ENCODE results near the gene ADPGK.
"Not testable (repeated sequence)": the region's sequence is repeated elsewhere in the genome, so short reads cannot be mapped to it uniquely, and the experiment has no call there.

The ADPGK gene

DNA sequence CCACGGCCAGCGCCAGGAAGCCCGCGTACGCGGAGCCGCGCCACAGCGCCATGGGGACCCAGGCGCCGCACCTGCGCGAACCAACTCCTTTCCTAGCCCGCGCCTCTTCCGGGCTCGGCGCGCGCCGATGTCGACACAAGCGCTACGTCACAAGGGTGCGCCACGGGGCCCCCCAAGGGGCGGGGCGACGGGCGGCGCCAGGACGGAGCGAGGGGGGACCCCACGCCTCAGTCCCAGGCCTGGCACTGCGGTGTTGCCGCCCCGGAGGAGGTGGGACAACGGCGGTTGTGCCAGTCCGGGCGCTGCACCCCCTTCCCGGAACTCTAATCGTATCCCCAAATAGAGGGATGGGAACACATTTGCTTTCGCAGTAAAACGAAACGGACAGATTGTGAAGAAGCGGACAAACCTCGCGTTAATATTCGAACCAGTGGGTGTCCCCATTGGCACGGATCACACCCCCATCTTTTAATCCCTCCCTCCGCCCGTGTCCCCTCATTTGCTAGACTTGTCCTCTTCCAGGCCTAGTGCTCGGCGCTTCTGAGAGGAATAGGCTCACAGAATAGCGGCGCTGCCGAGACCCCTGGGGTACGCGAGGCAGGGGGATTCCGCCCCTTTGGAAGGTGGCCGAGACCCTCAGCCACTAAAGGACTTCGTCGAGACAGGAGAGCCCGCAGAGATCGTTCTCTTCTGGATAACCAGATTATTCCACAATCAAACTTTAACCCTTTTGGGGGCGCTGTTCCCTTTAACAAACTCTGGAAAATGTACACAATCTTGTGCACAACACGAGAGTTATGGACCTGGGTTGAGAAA lies at the start of gene ADPGK:
Gene ADPGK, minus strand, starts transcription at position 119 of the 816 bp plus-strand sequence. Its CDS starts 67 bp downstream, at position 52.
- DNase-seq, result peak; percentile 93

DNA sequence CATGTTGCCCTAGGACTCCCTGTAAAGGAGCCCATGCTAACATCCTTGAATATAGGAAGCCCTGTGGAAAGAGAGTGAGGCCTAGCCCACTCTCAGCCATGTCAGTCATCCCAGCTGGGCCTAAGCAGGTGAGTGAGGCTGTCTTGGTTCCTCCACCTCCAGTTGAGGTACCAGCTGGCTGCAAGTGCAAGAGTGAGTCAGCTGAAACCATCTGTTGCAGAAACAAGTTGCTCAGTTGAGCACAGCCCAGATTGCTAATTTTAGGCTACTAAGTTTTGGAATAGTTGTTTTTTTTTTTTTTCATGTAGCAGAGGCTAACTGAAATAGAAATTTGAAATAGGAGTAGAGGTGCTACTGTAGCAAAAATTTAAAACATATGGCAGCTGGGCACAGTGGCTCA lies 43.7 kb upstream of the ADPGK start:
- DNase-seq, result no peak

DNA sequence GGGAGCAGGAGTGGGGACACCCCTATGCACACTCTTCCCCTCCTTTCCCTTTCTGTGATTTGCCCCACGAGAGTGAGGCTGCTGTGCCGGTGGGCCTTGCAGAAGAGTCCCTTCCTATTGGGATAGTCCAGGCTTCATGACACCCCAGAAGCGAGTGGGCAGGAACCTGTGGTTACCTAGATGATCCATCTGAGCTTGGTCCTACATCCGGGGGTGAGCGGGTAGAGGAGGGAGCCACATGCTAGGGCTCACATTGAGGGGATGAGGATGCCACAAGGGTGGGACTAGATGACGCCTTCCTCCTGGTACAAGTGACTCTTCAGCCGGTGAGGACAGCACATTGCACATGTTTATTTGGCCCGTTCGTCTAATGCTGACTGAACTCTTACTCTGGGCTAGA lies 43.1 kb upstream of the ADPGK start:
- no peak for DNase-seq

DNA sequence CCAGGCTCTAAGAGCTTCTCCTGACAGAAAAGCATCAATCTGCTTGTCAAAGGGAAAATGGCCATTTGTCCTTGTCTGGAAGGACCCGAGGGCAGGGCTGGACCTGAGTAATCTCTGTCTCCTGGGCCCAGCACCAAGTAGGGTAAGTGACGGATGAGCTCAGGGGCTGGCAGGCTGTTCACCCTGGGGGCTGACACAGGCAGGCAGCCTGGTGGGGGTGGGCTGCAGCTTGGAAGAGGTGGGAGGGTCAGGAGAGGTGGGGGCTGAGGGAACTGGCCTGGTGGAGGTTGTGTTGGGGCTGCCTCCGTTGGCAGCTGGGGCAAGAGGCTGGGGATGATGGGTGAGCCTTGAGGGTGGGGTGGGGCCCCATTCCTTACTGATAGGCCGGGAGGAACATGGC lies 42.3 kb upstream of the ADPGK start:
- no peak for DNase-seq

DNA sequence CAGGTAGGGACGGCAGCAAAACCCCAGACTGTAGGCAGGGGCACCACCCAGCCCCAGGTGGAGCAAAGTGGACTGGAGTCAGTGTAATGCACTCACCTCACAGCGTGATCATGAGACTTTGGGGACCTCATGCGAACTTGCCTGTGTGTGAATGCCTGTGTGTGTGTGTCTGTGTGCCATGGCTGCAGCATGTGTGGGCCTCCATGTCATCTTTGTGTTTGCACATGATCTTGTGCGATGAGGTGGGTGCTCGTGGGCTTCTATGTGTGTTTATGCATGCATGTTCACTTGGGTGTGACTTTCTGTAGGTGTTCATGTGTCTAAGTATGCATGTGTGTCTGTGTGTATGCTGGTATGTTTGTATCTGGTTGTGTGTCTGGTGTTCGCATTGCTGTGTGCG lies 41.2 kb upstream of the ADPGK start:
- no peak for DNase-seq

DNA sequence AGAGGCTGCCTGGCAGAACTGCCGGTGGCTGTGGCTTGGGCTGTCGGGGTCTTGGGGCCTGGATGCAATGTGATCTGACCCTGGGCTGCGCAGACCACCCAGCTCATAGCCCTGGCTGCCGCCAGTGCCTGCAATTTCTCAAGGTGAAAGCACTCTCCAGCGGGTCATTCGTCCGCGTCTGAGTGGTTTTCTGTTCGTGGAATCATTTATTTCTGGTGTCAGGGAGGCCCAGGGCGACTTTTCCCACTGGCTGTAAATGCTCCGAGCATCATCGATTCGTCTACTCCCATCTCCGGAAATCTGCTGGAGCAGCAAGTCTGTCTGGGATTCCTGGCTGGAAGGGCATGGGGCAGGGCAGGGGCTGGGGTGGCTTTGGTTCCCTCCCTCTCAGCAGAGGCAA lies 40.6 kb upstream of the ADPGK start:
- DNase-seq, result no peak

DNA sequence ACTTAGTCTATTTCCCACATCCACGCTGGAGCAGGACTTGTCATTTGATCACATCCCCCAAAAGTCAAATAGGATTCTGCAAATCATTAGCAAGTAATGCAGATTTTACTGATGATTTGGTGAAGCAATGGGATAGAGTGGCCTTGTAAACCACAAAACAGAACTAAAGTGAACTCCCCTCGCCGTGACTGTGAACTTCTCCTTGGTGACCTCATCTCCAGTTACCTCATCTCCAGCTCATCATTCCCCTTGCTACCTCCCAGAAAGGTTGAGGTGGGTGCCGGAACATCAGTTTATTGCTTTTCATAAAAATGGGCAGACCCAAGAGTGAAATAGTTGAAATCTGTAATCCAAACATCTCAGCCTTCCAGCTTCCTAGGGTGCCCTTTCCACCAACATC lies 36.7 kb upstream of the ADPGK start:
- no peak for DNase-seq

DNA sequence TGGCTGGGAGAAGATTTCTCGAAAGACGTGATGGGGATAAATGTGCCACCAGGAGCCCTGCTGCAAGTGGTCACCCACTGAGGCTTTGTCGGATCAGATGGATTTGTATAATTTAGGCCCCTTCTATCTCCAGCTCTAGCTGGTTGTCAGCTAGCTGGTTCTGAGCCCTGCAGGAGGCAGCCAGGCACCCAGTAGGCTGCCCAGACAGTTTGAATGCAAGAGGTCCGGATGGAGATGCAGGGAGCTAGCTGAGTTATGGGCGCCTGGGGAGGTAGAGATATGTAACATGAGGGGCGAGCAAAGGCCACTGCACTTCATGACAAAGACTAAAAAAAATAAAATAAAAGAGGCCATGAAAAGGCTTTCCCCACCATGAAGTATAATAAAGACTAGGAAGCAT lies 35.1 kb upstream of the ADPGK start:
- no peak for DNase-seq

DNA sequence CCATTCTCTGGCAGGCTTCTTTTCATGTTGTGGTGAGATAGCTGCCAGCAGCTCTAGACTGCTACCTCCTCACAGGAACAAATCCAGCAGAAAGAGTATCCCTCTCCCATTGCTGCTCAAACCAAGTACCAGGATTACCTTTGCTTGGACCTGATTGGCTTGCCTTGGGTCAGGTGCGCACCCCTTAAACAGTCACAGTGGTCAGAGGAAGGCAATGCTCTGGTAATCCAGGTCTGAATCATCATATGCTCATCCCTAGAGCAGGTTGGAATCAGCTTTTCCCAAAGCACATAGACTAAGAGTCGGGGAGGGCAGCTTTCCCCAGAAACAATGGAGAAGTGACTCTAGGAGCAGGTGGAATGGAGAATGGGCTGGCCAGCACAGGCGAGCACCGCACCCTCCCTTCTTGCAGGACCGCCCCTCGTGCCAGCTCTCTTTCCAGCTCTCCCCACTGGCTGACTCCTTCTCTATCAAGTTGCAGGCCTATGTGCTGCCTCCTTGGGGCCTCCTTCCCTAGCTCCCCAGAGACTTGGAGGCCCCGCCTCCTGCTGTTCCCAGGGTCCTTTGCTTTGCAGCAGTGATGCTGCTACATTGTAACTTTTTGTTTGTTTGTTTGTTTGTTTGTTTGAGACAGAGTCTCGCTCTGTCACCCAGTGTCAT lies 29.9 kb upstream of the ADPGK start:
- no peak for DNase-seq

DNA sequence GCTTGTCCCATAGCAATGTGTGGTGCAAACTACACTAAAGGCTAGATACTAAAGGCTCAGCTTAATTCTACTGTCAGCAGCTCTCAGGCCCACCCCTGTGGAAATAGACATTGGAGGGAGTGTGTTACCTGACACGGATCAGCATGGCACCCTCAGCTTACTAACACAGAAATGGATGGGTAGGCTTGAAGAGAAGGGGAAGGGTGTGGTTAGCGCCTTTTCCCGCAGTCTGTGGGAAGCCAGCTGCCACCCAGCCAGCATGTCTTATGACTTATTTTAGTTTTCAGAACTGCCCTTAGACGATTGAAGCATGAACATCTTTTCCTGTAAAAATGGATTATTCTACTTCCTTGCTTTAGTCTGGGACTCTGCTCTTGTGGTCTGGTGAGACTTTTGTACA lies 25.8 kb upstream of the ADPGK start:
- no peak for DNase-seq

DNA sequence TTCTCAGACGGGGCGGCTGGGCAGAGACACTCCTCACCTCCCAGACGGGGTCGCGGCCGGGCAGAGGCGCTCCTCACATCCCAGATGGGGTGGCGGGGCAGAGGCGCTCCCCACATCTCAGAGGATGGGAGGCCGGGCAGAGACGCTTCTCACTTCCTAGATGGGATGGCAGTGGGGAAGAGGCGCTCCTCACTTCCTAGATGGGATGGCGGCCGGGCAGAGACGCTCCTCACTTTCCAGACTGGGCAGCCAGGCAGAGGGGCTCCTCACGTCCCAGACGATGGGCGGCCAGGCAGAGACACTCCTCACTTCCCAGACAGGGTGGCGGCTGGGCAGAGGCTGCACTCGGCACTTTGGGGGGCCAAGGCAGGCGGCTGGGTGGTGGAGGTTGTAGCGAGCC lies 23.8 kb upstream of the ADPGK start:
- DNase-seq, result not testable (repeated sequence)

DNA sequence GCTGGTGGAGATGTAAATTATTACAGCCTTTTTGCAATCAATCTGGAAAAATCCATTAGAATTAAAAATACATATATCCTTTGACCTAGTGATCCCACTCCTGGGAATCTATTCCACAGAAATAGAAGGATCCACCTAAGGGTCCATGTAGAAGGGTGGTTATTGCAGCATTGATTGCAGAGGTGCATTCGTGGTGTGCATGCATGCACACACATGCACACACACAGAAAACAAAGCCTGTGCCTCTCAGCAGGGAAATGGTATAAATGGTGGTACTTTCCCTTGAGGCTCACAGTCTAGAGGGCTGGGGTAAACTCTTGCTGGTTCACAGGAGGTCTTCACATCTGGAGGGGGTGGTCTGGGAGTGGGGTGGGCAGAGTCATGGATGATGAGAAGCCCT lies 19.4 kb upstream of the ADPGK start:
- DNase-seq, result no peak

DNA sequence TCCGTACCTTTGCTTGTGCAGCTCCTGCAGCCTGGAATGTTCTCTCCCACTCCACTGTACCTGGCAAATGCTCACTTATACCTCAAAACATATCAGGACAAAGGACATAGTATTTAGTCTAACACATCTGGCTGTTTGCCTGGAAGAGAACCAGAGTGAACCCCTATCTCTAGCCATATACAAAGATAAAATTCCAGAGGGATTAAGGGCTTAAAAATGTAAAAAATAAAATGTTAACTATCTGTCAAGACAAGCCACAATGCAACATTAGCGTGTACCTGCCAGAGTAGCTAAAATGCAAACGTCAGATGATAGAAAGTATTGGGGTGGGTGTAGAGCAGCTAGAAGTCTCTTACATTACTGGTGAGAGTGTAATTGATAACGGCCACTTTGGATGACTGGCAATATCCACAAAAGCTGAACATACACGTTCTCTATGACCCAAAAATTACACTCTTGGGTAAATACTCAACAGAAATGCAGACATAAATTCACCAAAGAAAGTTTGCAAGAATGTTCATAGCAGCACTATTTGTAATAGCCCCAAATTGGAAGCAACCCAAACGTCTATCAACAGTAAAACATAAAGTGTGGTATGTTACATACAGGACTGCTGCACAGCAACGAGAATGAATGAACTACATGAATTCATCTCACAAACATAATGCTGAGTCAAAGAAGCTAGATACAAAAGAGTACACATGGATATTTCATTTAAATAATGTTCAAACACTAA lies 18.2 kb upstream of the ADPGK start:
- no peak for DNase-seq

DNA sequence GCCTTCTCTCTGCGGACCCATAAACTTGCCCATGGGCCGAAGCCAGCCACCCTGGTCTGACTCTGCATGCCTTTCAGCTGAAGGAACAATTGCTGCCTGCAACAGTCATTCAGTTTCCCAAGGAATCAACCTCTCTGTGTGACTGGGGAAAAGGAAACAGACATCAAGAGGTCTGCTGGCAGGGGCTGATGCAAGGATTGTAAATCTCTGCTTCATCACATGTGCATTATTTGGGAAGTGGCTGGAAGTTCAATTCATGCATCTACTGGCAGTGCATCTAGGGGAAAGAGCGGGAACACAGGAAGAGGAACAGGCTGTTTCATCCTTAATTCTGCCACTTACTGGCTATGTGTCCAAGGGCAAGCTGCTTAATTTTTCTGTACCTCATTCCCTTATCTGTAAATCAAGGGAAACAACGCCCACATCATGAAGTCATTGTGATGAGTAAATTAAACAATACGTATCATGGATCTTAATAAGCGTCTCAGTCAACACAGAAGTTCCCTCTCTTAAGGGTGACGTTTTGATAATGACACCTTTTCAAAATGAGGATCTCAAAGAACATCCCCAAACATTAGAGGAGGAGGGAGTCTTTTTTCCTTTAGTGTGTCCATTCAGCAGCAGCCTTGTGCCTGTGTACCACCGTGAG lies 17.4 kb upstream of the ADPGK start:
- DNase-seq, result no peak

DNA sequence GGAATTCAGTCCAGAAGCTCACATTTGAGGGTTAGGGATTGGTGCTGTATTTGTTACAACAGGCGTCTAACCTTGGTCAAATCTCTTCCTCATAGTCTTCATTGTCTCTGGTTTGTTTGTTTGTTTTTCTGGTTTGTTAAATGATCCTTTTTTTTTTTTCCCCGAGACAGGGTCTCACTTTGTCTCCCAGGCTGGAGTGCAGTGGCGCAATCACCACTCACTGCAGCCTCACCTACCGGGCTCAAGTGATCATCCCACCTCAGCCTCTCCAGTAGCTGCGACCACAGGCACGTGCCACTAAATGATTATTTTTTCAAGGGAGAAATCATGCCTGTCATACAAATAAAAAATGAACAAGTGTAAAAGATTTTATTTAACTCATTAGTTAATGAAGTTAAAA lies 14.3 kb upstream of the ADPGK start:
- DNase-seq, result no peak

DNA sequence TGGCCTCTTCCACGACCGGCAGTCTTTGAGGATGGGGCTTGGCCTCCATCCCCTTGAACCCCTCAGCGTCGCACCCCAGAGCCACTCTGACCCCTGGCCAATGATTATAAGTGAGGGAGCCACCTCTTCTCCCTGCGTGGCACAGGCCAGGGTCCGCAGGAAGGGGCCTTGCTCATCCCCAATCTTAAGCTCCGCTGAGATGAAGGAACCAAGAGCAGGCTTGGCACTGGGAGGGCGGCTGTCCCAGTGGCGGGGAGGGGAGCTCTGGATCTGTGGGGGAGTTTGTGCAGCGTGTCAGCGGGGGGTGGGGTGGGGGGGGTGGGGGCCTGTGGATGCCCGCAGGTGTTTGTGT lies 13.8 kb upstream of the ADPGK start:
- DNase-seq, result no peak

DNA sequence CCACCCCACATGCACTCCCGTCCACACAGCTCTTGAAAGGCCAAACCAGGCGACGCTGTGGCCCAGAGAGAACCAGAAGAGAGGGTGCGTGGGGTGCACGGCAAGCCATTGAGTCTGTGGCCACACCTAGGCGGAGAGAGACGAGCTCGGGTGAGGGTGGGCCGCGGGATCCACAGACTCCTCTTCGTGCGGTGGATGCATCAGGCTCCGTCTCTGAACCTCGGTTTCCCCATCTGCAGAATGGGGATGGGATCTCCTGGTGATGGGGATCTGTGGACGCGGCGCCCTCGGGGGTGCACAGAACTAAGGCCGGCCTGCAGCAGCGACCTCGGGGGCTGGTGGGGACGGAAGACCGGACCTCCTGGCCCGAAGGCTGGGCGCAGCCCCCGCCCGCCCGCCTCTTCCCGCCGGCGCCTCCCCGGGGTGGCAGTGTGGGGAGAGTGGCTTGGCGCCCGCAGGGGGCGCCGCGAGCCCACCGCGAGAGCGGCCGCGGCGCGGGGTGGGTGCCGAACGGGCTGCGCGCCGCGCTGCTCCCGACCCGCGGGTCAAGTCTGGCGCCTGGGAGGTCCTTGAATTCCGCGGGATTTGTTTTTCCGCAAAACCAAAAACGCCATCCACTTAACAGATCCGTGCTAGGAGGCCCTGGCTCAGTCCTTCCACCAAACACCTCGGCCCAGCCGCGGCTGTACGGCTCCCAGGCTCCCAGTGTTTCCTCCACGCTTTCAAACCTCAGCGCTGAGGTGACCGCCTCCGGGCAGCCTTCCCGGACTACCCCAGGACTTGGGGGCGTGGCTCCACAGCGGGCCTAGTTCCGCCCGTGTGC lies 13.2 kb upstream of the ADPGK start:
- peak; percentile 52 for DNase-seq

DNA sequence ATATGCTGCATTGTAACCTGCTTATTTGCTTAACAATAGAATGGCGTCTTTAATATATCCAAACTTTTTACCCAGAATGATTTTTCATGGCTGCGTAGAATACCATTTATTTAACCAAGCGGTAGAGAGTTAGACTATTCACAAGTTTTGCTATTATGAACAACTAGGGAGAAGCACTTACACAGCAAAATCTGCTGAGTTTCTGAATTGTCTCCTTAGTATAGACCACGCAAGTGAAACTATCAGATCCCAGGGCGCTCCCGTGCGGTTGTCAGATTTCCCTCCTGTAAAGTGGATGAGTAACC lies 12.6 kb upstream of the ADPGK start:
- no peak for DNase-seq

DNA sequence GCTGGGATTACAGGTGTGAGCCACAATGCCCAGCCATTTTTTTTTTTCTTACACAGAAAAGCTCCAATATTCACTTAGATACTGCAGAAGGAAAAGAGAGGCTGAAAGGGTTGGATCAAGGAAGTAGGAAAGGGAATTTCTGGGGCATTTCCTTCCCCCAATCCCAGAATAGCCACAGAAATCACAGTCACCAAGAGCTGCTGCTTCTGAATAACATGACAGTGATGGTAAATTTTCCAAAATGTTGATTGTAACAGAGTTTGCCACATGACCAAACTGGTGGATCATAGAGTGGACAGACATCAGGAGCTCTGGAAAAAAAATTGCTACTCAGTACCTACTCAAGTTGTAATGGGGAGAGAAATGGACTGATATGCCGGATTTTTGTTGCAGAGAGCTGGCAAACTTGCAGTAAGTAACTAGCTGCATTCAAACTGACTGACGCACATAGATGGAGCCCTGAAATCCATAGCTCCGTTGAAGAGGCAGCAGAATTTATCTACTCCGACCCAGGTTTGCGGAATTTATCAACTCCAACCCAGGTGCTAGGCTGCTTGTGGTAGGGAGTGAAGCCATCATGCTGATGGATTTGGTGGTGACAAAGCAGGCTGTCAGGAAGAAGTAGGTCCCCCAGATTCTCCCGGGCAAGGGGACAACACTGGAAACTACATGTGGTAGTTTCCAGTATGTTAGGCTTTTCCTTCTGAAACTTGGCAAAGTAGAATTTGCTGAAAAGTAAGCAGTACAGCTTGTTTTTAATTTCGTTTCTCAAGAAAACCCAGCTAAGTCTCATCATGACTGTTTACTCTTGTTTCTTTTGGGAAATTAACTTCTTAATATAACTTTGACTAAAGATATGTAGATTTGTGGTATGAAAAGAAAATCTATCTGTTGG lies 10.5 kb upstream of the ADPGK start:
- DNase-seq, result no peak

DNA sequence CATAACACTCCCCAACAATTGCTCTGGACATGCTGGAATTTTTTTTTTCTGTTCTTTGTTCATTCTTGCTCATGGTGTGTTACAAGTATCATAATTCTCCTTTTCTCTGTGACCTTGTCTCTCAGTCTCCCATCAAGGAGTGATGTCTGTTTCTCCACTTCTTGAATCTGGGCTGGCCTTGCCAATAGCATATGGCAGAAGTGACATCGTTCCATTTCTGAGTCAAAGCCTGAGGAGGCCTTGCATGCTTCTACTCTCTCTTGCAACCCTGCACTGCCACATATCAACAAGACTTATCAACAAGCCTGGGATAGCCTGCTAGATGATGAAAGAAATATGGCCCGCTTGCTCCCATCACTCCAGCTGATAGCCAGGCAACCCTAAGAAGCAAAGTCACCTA lies 8.9 kb upstream of the ADPGK start:
- DNase-seq, result no peak

DNA sequence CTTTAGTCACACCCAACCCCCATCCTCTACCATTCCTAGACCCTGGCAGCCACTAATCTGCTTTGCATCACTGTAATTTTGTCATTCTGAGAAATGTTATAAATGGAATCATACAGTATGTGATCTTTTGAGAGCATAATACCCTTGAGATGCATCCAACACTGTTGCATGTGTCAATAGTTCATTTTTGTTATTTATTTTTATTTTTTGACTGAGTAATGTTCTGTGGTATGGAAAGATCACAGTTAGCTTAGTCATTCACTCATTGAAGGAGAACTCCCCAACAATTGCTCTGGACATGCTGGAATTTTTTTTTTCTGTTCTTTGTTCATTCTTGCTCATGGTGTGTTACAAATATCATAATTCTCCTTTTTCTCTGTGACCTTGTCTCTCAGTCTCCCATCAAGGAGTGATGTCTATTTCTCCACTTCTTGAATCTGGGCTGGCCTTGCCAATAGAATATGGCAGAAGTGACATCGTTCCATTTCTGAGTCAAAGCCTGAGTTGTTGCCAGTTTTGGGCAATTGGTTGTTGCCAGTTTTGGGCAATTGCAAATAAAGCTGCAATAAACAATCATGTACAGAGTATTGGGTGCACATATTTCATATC lies 6.8 kb upstream of the ADPGK start:
- no peak for DNase-seq

Data from NCI-H774 (cell line).